Stimulated activated CD4-positive, alpha-beta T cell treated with anti-CD3 and anti-CD28 coated beads, Interleukin-2, amount 100 ng/mL, for 4 hours (primary cell): Measurements from ENCODE around the gene SCAPER.
"Not testable (repeated sequence)": the region's sequence is repeated elsewhere in the genome, so short reads cannot be mapped to it uniquely, and the experiment has no call there.

Experiments used
- DNase-seq: peaks from one replicate; pipeline ENCODE4 v3.0.0-alpha.2; 2020; ENCODE audit warnings: low read depth

Gene SCAPER

DNA sequence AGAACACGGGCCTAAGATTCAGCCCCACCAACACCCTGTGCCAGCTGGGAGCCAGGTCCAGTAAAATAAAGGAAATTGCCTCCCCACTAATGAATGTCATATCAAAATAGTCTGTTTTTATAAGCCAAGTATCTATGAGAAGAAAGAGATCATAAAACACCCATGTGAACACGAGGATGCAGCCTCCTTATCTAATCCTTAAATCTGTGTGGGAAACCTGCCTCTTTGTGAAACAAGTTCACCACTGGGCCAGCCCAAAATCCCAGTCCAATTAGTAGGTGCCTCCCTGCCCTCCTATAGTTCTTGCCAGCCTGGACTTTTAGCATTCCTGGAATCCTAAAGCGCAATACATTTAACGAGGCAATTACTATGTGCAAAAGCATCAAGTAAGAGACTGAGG, 42.0 kb downstream of the SCAPER start:
- DNase-seq = no peak

GRCh38 chr15:76861815-76862397, 43.2 kb downstream of the SCAPER start:
- DNase-seq = no peak

DNA sequence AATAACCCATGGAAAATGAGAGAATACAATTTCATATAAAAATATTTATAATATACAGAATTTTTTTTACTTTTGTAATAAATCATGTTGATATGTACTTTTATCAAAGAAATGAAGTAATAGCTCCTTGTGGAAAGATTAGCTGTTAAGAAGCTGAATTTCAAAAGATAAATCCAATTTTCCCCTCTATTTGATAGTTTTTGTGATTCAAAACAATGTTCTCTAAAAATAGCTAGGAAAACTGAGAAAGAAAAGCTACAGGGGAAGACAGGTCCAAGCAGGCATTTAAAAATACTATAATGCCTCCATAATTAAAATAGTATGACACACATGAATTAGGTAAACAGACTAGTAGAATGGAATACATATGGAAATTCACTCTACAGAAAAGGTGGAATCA, 44.9 kb downstream of the SCAPER start:
- no peak for DNase-seq

GRCh38 chr15:76850367-76850766, 54.8 kb downstream of the SCAPER start:
- DNase-seq = not testable (repeated sequence)

- DNase-seq = no peak
These were observed 58.4 kb downstream of the SCAPER start for GRCh38 chr15:76846782-76847181.

- no peak for DNase-seq
These were observed 61.0 kb downstream of the SCAPER start for GRCh38 chr15:76844096-76844495.

DNA sequence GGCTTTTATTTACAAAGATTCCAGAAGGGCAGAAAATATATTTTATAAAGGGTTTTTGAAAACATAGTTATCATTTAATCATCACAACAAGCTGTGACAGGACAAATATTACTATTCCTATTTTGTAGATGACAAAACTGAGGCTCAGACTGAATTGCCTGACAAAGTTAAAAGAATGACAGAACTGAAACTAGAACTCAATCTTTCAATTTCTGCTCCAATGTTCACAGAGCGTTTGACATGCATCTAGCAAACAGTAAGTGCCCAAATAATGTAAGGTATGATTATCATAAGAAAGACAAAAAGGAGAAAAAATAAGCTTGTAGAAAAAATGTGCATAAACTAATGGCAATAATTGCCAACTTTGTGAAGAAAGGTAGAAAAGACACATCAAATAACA, 61.9 kb downstream of the SCAPER start:
- no peak for DNase-seq

DNA sequence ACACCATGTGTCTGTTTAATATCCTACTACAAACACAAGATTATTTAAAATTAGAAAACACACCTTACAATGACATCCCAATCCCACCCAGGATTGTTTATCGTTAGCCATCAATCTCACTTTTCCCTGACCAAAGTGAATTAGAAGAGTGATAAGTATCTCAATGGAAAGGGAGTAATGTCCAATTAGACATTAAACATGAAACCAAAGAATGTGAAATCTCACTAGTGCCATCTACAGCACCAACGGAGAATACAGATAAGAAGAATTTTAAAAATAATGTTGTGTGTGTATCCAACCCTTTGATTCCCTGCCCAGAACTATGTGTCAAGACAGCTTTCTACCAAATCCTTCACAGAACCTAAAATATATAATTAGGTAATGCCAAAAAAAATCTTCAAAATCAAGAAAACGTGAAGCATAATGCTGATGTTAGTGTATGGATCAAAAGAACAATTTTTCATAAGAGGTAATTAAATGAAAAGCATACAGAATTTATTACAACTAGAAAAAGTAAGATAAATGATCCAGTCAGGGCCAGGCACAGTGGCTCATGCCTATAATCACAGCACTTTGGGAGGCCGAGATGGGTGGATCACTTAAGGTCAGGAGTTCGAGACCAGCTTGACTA, 64.2 kb downstream of the SCAPER start:
- DNase-seq = no peak

DNA sequence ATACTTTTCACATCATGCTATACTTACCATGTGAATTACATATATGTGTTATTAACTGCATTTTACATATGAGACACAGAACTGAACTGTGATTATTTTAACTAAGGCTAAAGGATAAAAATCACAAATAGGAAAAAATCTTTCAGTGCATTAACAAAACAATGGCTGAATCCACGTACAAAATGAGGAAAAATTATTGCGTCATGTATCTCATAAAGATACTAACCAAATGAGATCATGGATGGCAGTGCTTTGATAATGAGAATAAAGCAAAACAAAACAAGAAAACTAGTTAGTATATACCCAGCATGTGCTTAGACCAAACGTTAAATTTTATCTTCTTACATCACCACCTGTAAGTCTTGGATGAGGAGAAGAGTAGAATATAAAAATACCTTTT, 66.0 kb downstream of the SCAPER start:
- no peak for DNase-seq

DNA sequence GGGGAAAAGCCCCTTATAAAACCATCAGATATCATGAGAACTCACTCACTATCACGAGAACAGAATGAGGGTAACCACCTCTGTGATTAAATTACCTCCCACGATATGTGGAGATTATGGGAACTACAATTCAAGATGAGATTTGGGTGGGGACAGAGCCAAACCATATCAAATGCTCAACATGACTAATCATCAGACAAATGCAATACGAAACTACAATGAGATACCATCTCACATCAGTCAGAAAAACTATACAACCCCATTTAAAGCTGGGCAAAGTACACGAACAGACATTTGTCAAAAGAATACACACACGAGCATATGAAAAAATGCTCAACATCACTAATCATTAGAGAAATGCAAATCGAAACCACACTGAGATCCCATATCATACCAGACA, 67.7 kb downstream of the SCAPER start:
- no peak for DNase-seq

GRCh38 chr15:76829939-76830338, 75.2 kb downstream of the SCAPER start:
- no peak for DNase-seq

GRCh38 chr15:76823890-76824289, 81.2 kb downstream of the SCAPER start:
- no peak for DNase-seq

GRCh38 chr15:76823303-76823702, 81.8 kb downstream of the SCAPER start:
- DNase-seq = no peak

GRCh38 chr15:76818926-76819325, 86.2 kb downstream of the SCAPER start:
- not testable (repeated sequence) for DNase-seq

GRCh38 chr15:76815421-76815820, 89.7 kb downstream of the SCAPER start:
- no peak for DNase-seq

- DNase-seq = no peak
These were observed 92.8 kb downstream of the SCAPER start for GRCh38 chr15:76812381-76812780.

- no peak for DNase-seq
These were observed 95.6 kb downstream of the SCAPER start for GRCh38 chr15:76809412-76810103.

DNA sequence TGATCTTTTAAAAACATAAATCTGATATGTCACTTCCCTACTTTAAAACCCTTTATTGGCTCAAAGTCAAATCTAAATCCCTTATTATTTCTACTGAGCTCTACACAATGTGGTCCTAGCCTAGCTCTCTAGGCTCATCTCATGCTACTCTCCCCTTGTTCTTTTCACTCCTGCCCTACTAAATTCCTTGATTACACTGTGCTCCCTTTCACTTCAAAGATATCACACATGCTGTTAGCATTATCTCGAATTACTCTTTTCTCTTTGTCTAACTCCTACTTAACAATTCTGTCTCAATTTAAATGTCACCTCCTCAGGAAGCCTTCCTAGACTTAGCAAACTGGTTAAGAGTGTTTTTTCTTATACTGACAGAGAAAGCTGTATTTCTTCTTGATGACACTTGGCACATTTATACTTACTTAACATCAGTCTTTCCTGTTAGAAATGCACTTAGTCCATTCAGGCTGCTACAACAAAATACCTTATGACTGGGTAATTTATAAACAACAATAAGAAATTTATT, 102.0 kb downstream of the SCAPER start:
- no peak for DNase-seq

DNA sequence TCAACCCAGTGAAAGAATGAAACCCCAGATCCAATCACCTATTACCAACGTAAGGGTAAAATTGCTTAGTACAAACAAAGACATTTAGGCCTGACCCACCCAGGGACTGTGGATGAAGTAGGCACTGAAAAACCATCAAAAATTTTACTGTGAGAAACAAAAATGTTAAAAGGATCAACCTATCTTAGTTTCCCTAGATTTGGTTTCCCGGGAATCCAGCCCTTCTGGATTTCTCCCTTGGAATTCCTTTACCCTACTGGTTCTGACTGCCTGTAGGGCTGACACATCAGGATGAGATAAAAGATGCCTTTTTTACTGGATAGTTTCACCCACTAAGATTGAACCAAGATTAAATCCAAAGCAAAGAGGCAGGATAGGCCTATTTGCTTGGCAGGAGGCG, 102.7 kb downstream of the SCAPER start:
- DNase-seq = no peak

DNA sequence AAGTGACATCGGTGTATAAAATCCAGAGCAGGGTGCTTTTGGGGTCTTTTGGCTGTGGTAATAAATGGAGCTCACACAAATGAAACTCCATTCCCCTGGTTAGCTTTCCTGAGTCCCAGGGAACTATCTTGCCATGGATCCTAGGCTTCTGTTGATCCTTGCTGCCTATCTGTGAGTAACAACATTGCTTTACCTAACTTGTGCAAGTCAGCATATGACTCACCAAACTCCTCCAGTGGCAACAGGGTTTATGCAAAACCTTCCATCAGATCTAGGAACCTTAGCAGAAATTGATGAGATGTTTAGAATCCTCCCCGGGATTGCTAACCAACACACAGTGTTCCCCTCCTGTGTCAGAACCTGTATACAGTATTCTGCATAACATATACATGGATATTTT, 105.4 kb downstream of the SCAPER start:
- no peak for DNase-seq

DNA sequence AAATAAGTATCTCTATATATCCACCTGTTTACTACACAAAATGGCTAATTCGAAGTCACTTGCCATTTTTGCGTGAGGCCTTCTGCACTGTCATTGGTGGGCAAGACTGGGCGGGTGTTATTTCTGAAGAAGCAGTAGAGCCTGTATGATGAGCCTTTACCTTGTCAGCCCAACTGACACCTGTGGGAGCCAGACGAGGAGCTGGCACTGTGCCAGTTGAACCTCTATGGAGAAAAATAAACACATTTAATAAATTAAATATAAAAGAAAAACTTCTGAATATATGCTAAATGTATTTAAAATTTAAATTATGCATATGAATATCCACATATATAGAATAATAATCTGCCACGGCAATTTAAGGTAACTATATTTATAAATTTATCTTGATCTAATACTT, 109.9 kb downstream of the SCAPER start:
- DNase-seq = no peak

- DNase-seq = no peak
These were observed 112.0 kb downstream of the SCAPER start for GRCh38 chr15:76793162-76793561.

DNA sequence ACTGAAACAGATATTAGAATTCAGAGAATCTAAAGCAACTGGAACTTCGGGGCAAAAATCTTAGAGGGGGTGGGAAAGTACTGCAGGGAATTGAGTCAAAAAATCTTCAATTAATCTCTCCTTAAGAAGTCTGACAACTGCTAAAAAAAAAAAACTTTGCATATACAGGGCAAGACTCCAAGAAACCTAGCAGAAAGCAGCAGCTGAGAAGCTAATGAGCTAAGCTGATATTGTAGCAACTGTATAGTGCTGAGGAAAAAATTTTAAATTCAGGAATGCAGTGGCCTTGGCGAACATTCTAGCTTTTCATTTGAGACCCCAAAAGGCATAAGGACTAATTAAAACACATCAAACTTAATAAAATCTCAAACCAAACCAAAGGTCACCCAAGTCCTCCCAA, 113.6 kb downstream of the SCAPER start:
- DNase-seq = no peak
